WI38 (cell line): ENCODE data around the gene PPP1R12C.

Experiments
- H3K4me3 ChIP-seq: 2 replicates; pipeline ENCODE4 v1.5.1; 2011; ENCODE audit warnings: low read depth, mild to moderate bottlenecking, control low read depth, low read length
- TF ChIP-seq, protein P1 (sequence below): IDR thresholded peaks from 2 replicates; pipeline ENCODE4 v1.5.1; 2012; ENCODE audit warnings: low read depth, mild to moderate bottlenecking, control low read depth, low read length

The PPP1R12C gene

DNA sequence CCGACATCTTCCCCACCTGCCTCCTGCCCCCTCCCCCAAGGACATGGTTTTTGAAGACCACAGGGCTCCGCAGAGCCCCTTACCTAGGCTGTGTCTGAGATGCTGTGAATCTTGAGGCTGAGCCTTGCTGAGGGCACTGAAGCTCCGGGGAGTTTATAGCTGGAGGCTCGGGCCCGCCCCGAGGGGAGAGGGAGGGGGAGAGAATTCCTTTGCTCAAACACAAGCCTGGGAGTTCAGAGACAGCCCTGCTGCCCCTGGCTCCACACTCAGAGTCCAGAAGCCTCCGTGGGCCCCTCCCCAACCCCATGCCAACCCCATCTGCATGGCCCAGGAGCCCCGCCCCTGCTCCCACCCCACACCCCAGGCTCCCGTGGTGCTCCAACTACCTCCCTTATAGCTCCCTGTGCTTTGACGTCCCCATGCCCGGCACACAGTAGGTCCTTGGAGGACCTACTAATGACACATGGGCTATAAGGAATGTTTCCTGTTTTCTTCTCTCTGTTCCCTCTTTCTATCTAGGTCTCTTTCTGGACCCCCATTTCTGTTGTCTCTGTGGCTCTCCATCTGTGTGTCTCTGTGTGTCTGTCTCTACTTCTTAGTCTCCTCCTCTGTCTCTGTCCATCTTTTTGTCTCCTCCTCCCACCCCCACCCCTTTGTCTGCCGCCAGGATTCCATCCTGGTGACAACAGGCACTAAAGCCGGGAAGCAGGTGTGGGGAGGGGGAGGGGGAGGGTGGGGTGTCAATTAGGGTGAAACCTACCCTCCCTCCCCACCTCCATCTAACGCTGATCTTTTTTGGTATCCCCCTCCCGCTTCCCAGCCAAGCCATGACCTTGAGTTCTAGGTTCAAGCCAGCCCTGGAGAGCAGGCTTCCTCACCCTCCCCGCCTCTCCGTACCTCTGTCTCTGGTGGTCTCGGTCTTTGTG, 31.9 kb upstream of the PPP1R12C start, which contains the start of gene TNNT1:
TSS of gene TNNT1 (minus strand) at position 129 of the 926 bp plus-strand sequence. CDS start 2,049 bp downstream, outside the sequence.
- TF ChIP-seq, protein P1, sequence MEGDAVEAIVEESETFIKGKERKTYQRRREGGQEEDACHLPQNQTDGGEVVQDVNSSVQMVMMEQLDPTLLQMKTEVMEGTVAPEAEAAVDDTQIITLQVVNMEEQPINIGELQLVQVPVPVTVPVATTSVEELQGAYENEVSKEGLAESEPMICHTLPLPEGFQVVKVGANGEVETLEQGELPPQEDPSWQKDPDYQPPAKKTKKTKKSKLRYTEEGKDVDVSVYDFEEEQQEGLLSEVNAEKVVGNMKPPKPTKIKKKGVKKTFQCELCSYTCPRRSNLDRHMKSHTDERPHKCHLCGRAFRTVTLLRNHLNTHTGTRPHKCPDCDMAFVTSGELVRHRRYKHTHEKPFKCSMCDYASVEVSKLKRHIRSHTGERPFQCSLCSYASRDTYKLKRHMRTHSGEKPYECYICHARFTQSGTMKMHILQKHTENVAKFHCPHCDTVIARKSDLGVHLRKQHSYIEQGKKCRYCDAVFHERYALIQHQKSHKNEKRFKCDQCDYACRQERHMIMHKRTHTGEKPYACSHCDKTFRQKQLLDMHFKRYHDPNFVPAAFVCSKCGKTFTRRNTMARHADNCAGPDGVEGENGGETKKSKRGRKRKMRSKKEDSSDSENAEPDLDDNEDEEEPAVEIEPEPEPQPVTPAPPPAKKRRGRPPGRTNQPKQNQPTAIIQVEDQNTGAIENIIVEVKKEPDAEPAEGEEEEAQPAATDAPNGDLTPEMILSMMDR: no peak
- H3K4me3 ChIP-seq: no peak within 1 kb of the TSS

DNA sequence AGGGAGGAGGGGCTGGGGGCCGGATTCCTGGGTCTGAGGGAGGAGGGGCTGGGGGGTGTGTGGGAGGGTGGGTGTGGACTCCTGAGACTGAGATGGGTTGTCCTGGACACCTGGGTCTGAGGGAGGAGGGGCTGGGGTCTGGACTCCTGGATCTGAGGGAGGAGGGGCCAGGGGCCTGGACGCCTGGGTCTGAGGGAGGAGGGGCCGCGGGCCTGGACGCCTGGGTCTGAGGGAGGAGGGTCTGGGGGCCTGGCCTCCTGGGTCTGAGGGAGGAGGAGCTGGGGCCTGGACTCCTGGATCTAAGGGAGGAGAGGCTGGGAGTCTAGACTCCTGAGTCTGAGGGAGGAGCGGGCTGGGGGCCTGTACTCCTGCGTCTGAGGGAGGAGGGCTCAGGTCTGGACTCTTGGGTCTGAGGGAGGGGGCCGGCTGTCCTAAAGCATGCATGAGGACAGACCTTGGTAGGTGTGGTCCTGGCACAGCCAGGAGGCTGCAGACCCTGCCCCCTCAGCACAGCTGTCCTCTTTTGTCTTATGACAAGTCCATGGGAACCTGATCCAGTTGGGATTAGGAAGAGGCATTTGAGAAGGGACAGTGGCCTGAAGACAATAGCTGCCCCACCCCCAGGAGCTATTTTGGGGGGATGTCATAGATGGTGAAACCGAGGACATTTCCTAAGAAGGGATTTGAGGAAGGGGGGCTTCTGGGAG, 30.3 kb upstream of the PPP1R12C start:
- TF ChIP-seq, protein P1: no peak
- H3K4me3 ChIP-seq: no peak overlapping the region

DNA sequence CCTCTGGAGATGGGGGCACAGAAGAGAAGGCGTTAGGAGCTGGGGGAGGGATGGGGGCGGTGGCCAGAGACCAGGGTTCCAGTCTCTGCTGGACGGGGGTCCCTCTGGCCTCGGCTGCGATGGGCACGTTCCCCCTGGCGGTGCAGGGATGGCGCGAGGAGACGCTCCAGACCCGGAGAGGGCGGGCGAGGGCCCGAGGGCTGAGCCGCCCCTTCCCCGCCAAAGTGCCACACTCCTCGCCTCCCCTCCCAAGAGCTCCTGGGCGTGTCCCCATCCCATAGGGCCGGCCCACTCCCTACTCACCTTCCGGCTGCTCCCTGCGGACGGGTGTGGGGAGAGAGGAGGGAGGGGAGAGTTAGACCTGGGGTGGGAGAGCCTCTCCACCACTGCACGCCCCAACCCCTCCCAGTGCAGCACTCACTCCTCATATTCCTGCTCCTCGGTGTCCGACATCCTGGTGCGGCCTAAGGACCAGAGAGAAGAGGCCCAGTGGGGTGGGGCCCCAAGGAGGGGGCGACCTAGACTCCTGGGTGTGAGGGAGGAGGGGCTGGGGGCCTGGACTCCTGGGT, 29.4 kb upstream of the PPP1R12C start:
- TF ChIP-seq, protein P1: no peak
- no peak overlapping the region for H3K4me3 ChIP-seq

DNA sequence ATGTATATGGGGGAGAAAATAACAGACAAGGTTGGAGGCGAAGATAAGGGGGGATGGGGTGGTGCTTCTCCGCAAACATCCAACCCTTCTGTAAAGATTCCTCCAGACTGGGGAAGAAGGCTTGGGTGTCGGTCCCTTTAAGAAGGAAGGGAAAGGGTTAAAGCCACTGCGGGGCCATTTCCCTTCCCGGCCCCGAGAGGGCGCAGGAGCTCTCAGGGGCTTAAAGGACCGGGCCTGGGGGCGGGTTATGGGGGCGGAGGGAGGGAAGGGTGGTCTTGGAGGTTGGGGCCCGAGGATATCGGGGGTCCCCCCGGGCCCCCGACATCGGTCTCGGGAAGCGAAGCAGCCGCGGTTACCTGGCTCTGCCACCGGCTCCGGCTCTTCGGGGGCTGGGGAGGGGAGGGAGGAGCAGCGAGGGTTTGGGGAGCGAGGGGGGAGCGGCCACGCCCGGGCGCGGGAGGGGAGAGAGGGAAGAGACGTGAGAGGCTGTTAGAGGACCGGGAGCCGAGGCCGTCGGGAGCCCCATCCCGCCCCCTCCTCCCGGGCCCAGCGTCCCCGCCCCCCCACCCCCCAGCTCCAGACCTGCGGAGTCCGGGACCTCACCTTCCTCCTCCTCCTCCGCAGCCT, 28.8 kb upstream of the PPP1R12C start:
- no peak overlapping the region for H3K4me3 ChIP-seq

DNA sequence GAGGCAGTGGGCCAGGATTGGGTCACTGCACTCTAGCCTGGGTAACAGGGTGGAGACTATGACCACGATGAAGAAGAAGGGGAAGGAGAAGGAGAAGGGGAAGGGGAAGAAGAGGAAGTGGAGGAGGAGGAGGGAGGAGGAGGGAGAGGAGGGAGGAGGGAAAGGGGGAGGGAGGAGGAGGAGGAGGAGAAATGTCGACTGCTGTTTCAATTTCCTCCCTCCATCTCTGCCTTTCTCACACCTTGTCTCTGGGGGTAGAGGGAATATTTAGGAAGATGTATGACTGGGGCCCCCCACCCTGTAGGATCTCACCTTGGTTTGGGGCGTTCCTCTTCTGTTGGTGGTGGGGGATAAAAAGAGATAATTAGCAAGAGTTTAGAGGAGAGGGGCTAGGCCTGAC, 27.8 kb upstream of the PPP1R12C start:
- TF ChIP-seq, protein P1: no peak
- no peak overlapping the region for H3K4me3 ChIP-seq

More for the DNA sequence above, 28.8 kb upstream of the PPP1R12C start:
- TF ChIP-seq, protein P1: peak; percentile 42

DNA sequence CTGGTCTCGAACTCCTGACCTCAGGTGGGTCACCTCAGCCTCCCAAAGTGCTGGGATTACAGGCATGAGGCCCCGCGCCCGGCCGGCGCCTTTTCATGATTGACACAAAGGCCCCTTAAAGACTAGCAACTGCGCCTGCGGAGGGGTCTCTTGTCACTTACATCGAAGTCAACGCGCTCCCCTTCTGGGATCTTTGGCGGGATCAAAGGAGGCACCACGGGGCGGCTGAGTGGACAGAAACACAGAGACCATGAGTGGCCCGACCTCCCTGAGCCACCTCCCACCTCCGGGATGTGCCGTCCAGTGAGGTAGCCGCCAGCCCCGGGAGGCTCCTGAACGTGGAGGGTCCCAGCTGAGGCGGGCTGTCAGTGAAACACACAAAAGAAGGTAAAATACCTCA, 24.3 kb upstream of the PPP1R12C start:
- TF ChIP-seq, protein P1: no peak
- H3K4me3 ChIP-seq: no peak overlapping the region
